H1 (cell line): ENCODE measurements around the gene BCAS2. TPM values are rescaled to one million over a fixed set of nuclear protein-coding genes. Genes with fewer than 3 reads are reported as not detected.

ENCODE experiments used
- CTCF ChIA-PET: fragments of 300-600 bp; sonication (Branson Sonifier 250); formaldehyde crosslinking; loops from one replicate; lab custom pipeline; 2021; ENCODE audit not compliant: partially characterized antibody; lab: Charles Lee
- POLR2A ChIA-PET: fragments of 300-600 bp; sonication (Branson Sonifier 250); formaldehyde crosslinking; loops from one replicate; lab custom pipeline; 2021; ENCODE audit warnings: inconsistent platforms; ENCODE audit not compliant: partially characterized antibody; lab: Charles Lee
- DNase-seq, 2 experiments: peaks; one replicate each; pipeline versions ENCODE4 v3.0.0 to v3.0.0-alpha.2; 2010 to 2022; ENCODE audit warnings: low spot score in 2 of 2, low read depth in 1 of 2, mixed read lengths in 1 of 2
- FAIRE-seq: peaks from 2 replicates; lab custom pipeline; 2011; peaks lifted over from hg19 to GRCh38; lab: Jason Lieb, UNC
- H2AFZ ChIP-seq: 2 replicates; pipeline ENCODE4 v1.8.1; 2012; ENCODE audit warnings: low read length, inconsistent platforms
- H2AK5ac ChIP-seq: 2 replicates; pipeline ENCODE4 v1.6.1; 2013; ENCODE audit warnings: low read depth, low read length
- H2BK120ac ChIP-seq: replicated peaks from 2 replicates; pipeline ENCODE3; 2013; ENCODE audit warnings: low read depth, low read length, inconsistent platforms
- H2BK12ac ChIP-seq: 2 replicates; pipeline ENCODE4 v1.6.1; 2013; ENCODE audit warnings: low read depth, low read length
- H2BK15ac ChIP-seq: 2 replicates; pipeline ENCODE4 v1.6.1; 2013; ENCODE audit warnings: low read length
- H2BK20ac ChIP-seq: 2 replicates; pipeline ENCODE4 v1.6.1; 2013; ENCODE audit warnings: low read length
- H2BK5ac ChIP-seq: 2 replicates; pipeline ENCODE4 v1.6.1; 2013; ENCODE audit warnings: low read depth, low read length
- H3K14ac ChIP-seq: 2 replicates; pipeline ENCODE4 v1.6.1; 2013; ENCODE audit warnings: inconsistent platforms; ENCODE audit not compliant: insufficient read length
- H3K18ac ChIP-seq: 2 replicates; pipeline ENCODE4 v1.6.1; 2013; ENCODE audit warnings: low read length; ENCODE audit errors: extremely low read depth
- H3K23ac ChIP-seq: 2 replicates; pipeline ENCODE4 v1.6.1; 2013; ENCODE audit warnings: inconsistent platforms; ENCODE audit not compliant: insufficient read length
- H3K23me2 ChIP-seq: 2 replicates; pipeline ENCODE4 v1.6.1; 2013; ENCODE audit warnings: low read depth, low read length
- H3K27ac ChIP-seq: 2 replicates; pipeline ENCODE4 v1.6.1; 2011; ENCODE audit warnings: low read depth, low read length, inconsistent platforms
- H3K27me3 ChIP-seq, 4 experiments: replicated peaks in 1 of 4; 1 replicate in 1 of 4; 2 replicates in 3 of 4; pipeline versions ENCODE4 v1.6.1 to v1.8.1; 2011 to 2013; ENCODE audit warnings: low read length in 3 of 4, mild to moderate bottlenecking in 3 of 4, inconsistent platforms in 2 of 4, mixed read lengths in 2 of 4, moderate library complexity in 1 of 4; ENCODE audit not compliant: control insufficient read depth in 3 of 4, insufficient read depth in 3 of 4; ENCODE audit errors: extremely low read depth in 1 of 4
- H3K36me3 ChIP-seq, 4 experiments: 2 replicates each; pipeline versions ENCODE4 v1.6.1 to v1.8.1; 2011 to 2013; ENCODE audit warnings: mild to moderate bottlenecking in 4 of 4, low read length in 3 of 4, moderate library complexity in 2 of 4, control low read depth in 1 of 4, inconsistent platforms in 1 of 4; ENCODE audit not compliant: insufficient read depth in 4 of 4, control insufficient read depth in 2 of 4
- H3K4ac ChIP-seq: replicated peaks from 2 replicates; pipeline ENCODE3; 2013; ENCODE audit warnings: low read length, low read depth, mixed read lengths, inconsistent platforms; ENCODE audit not compliant: insufficient read length
- H3K4me1 ChIP-seq, 4 experiments: replicated peaks in 1 of 4; 1 replicate in 1 of 4; 2 replicates in 3 of 4; pipeline versions ENCODE4 v1.6.1 to v1.8.1; 2011 to 2013; ENCODE audit warnings: low read length in 3 of 4, inconsistent platforms in 2 of 4, mixed read lengths in 1 of 4; ENCODE audit not compliant: insufficient read depth in 4 of 4, control insufficient read depth in 3 of 4
- H3K4me2 ChIP-seq, 2 experiments: 2 replicates each; pipeline versions ENCODE4 v1.6.1 to v1.8.1; 2011 to 2013; ENCODE audit warnings: low read depth in 2 of 2, low read length in 2 of 2, control low read depth in 1 of 2, inconsistent platforms in 1 of 2, mild to moderate bottlenecking in 1 of 2; ENCODE audit not compliant: insufficient read depth in 1 of 2
- H3K4me3 ChIP-seq, 4 experiments: fragments of 200-600, 300-600 bp in 1 of 4; sonication (generic), shearing (Covaris generic), sonication (Bioruptor Twin) in 1 of 4; 2 replicates each; pipeline versions ENCODE4 v1.5.1 to v1.8.1; 2011 to 2016; ENCODE audit warnings: low read length in 4 of 4, low read depth in 3 of 4, control low read depth in 2 of 4, inconsistent platforms in 2 of 4, mild to moderate bottlenecking in 2 of 4, mixed read lengths in 1 of 4, moderate library complexity in 1 of 4; ENCODE audit not compliant: insufficient read depth in 2 of 4; ENCODE audit errors: extremely low read depth in 1 of 4
- H3K56ac ChIP-seq: replicated peaks from 2 replicates; pipeline ENCODE3; 2013; ENCODE audit warnings: low read depth, mild to moderate bottlenecking, mixed read lengths, low read length, inconsistent platforms; ENCODE audit not compliant: insufficient read length
- H3K79me1 ChIP-seq: 2 replicates; pipeline ENCODE4 v1.6.1; 2013; ENCODE audit warnings: low read depth, low read length, control low read depth
- H3K79me2 ChIP-seq, 2 experiments: 2 replicates each; pipeline versions ENCODE4 v1.6.1 to v1.8.1; 2012 to 2013; ENCODE audit warnings: low read length in 2 of 2, mild to moderate bottlenecking in 2 of 2, inconsistent platforms in 1 of 2; ENCODE audit not compliant: insufficient read depth in 2 of 2, control insufficient read depth in 1 of 2
- H3K9ac ChIP-seq, 4 experiments: replicated peaks in 1 of 4; 1 replicate in 1 of 4; 2 replicates in 3 of 4; pipeline versions ENCODE4 v1.6.1 to v1.8.1; 2011 to 2013; ENCODE audit warnings: low read depth in 3 of 4, low read length in 3 of 4, control low read depth in 2 of 4, mild to moderate bottlenecking in 2 of 4, moderate library complexity in 2 of 4, inconsistent platforms in 1 of 4; ENCODE audit errors: extremely low read depth in 1 of 4
- H3K9me3 ChIP-seq, 2 experiments: 2 replicates each; pipeline versions ENCODE4 v1.6.1 to v1.8.1; 2012 to 2013; ENCODE audit warnings: mild to moderate bottlenecking in 2 of 2, moderate library complexity in 2 of 2, control low read depth in 1 of 2, inconsistent platforms in 1 of 2, low read depth in 1 of 2, low read length in 1 of 2, mixed read lengths in 1 of 2; ENCODE audit not compliant: insufficient read depth in 2 of 2
- H4K20me1 ChIP-seq, 2 experiments: replicated peaks in 1 of 2; 2 replicates each; pipeline versions ENCODE3 to v1.8.1; 2011 to 2013; ENCODE audit warnings: inconsistent platforms in 2 of 2, low read length in 2 of 2, mild to moderate bottlenecking in 1 of 2; ENCODE audit not compliant: insufficient read depth in 2 of 2, control insufficient read depth in 1 of 2
- H4K5ac ChIP-seq: 2 replicates; pipeline ENCODE4 v1.6.1; 2013; ENCODE audit warnings: low read length, low read depth, mixed read lengths, inconsistent platforms; ENCODE audit not compliant: insufficient read length
- H4K8ac ChIP-seq: 2 replicates; pipeline ENCODE4 v1.8.0; 2013; ENCODE audit warnings: mild to moderate bottlenecking, moderate library complexity, low read length, inconsistent platforms; ENCODE audit not compliant: insufficient read depth; ENCODE audit errors: extremely low read depth
- H4K91ac ChIP-seq: replicated peaks from 2 replicates; pipeline ENCODE3; 2013; ENCODE audit warnings: low read length, mixed read lengths, inconsistent platforms; ENCODE audit not compliant: insufficient read length
- BRCA1 ChIP-seq: IDR thresholded peaks from 2 replicates; pipeline ENCODE4 v1.6.1; 2012; ENCODE audit warnings: low read depth, low read length, improper control_type of control experiment
- CBX5 ChIP-seq: fragments of 300-800, 300-1000 bp; sonication (generic); IDR thresholded peaks from 2 replicates; pipeline ENCODE4 v1.7.1; 2016; ENCODE audit warnings: antibody characterized with exemption, low read length, low read depth
- CHD1 ChIP-seq: IDR thresholded peaks from 2 replicates; pipeline ENCODE4 v1.6.1; 2012; ENCODE audit warnings: low read depth, low read length, improper control_type of control experiment
- CHD2 ChIP-seq: IDR thresholded peaks from 2 replicates; pipeline ENCODE4 v1.6.1; 2012; ENCODE audit warnings: low read length, improper control_type of control experiment
- CREB1 ChIP-seq: IDR thresholded peaks from 2 replicates; pipeline ENCODE4 v1.6.1; 2012; ENCODE audit warnings: inconsistent platforms
- CTCF ChIP-seq, 3 experiments: IDR thresholded peaks; 1 replicate in 2 of 3; 2 replicates in 1 of 3; pipeline versions ENCODE4 v1.5.1 to v1.6.1; 2011; ENCODE audit warnings: low read length in 3 of 3, mild to moderate bottlenecking in 3 of 3, inconsistent platforms in 2 of 3, low read depth in 1 of 3, moderate library complexity in 1 of 3; ENCODE audit not compliant: insufficient read depth in 1 of 3; ENCODE audit errors: control extremely low read depth in 1 of 3
- KDM1A ChIP-seq: fragments of 200-600, 300-600 bp; sonication (generic); IDR thresholded peaks from 2 replicates; pipeline ENCODE4 v1.7.1; 2016; ENCODE audit warnings: mild to moderate bottlenecking, low read length, borderline replicate concordance
- KDM4A ChIP-seq: IDR thresholded peaks from one replicate; pipeline ENCODE4 v1.7.1; 2012; ENCODE audit warnings: low read depth, mild to moderate bottlenecking, moderate library complexity, low read length, inconsistent platforms; ENCODE audit not compliant: severe bottlenecking
- PHF8 ChIP-seq: fragments of 200-600 bp; sonication (generic); conservative IDR thresholded peaks from 2 replicates; pipeline ENCODE4 v1.7.1; 2012; ENCODE audit warnings: low read depth, mild to moderate bottlenecking, inconsistent platforms, low read length, moderate library complexity
- POLR2AphosphoS5 ChIP-seq: IDR thresholded peaks from 2 replicates; pipeline ENCODE4 v1.6.1; 2011; ENCODE audit warnings: low read depth, low read length
- RBBP5 ChIP-seq: IDR thresholded peaks from 2 replicates; pipeline ENCODE4 v1.7.1; 2012; ENCODE audit warnings: low read depth, mild to moderate bottlenecking, inconsistent platforms, low read length, moderate library complexity, borderline replicate concordance
- SIRT6 ChIP-seq: IDR thresholded peaks from one replicate; pipeline ENCODE4 v1.7.1; 2012; ENCODE audit warnings: low read length, inconsistent platforms
- SP4 ChIP-seq: IDR thresholded peaks from 2 replicates; pipeline ENCODE4 v1.6.1; 2012; ENCODE audit warnings: low read length, inconsistent platforms
- SRF ChIP-seq: IDR thresholded peaks from 2 replicates; pipeline ENCODE4 v1.6.1; 2011; ENCODE audit warnings: mild to moderate bottlenecking, low read depth, low read length, moderate library complexity
- WGBS, 2 experiments: shearing (Covaris generic) in 1 of 2; methylation state at CpG; one replicate each; pipeline versions ENCODE4 v1.1.6 to v1.1.7; 2013 to 2015; ENCODE audit warnings: low lambda C conversion rate in 2 of 2, mixed read lengths in 2 of 2, inconsistent platforms in 1 of 2, low coverage in 1 of 2, missing lambda C conversion rate in 1 of 2; ENCODE audit not compliant: insufficient replicate concordance in 2 of 2, insufficient coverage in 1 of 2, insufficient read length in 1 of 2; ENCODE audit errors: extremely low coverage in 1 of 2, missing lambda C conversion rate in 1 of 2; 5-methylcytosine and 5-hydroxymethylcytosine counted together
- polyA plus RNA-seq, 7 experiments: library from polyadenylated mRNA; depleted of rRNA in 3 of 7; stranded (reverse) in 5 of 7; unstranded in 2 of 7; fragments of >200 nt in 5 of 7; fragments of 200-250 nt in 2 of 7; gene quantifications; 1 replicate in 5 of 7; 2 replicates in 1 of 7; 4 replicates in 1 of 7; pipeline versions ENCODE4 v1.2.1 to v1.2.3, GENCODE V29; 2011 to 2013; ENCODE audit warnings: missing spikeins in 2 of 7, mixed read lengths in 2 of 7
- total RNA-seq: library from RNA; stranded (reverse); fragmentation: NEBNext Ultra II Directional; extraction: Animal tissue kit (Norgen Biotek cat#: 25700); gene quantifications from 2 replicates; pipeline ENCODE4 v1.2.1, GENCODE V29; 2021

BCAS2 gene
- total and polyA plus RNA-seq, 2 of the 8 experiments (the other 6 are each of a cell fraction or from before 2014, with no cell fraction given): 18.0 to 52.2 TPM

GRCh38 chr1:114522264-114522575, 59.2 kb downstream of the BCAS2 start:
- POLR2A ChIA-PET: no interaction called here
- Histone ChIP-seq H3K23ac (no peak overlapping the region), H2AFZ (no peak overlapping the region), H3K14ac (no peak overlapping the region), H3K27me3 (no peaks in the 10 kb centered on the region), H2BK15ac (no peak overlapping the region), H2AK5ac (no peak overlapping the region), H2BK120ac (no peak overlapping the region), H3K9me3 (no peaks in the 10 kb centered on the region), H3K4me2 (no peak overlapping the region), H3K4me3 (no peak overlapping the region), H3K18ac (no peak overlapping the region), H4K5ac (no peak overlapping the region), H4K8ac (no peak overlapping the region), H3K56ac (no peak overlapping the region), H3K36me3 (no peaks in the 10 kb centered on the region), H2BK20ac (no peak overlapping the region), H3K4ac (no peak overlapping the region), H3K23me2 (no peaks in the 10 kb centered on the region), H3K9ac (no peak overlapping the region), H2BK12ac (no peak overlapping the region), H3K27ac (no peak overlapping the region), H2BK5ac (no peak overlapping the region), H3K79me1 (no peaks in the 10 kb centered on the region), H4K20me1 (no peaks in the 10 kb centered on the region), H4K91ac (no peak overlapping the region), H3K79me2 (no peaks in the 10 kb centered on the region), H3K4me1 (no peaks in the 10 kb centered on the region)
- DNase-seq: no peak
- WGBS, 2 experiments: 96% methylated on average over 2 of the region's 2 CpGs; no CpG with 5 or more reads in 1 of the 2 experiments
- no peak for FAIRE-seq
- CTCF ChIA-PET: no interaction called here
- TF ChIP-seq CREB1: no peak
- no peak for TF ChIP-seq RBBP5
- no peak for TF ChIP-seq CHD2
- TF ChIP-seq CHD1: no peak
- TF ChIP-seq SIRT6: no peak
- no peak for TF ChIP-seq SP4
- no peak for TF ChIP-seq KDM4A
- TF ChIP-seq PHF8: no peak
- TF ChIP-seq KDM1A: no peak
- no peak for TF ChIP-seq CTCF (IDR thresholded peaks at IDR 0.05; ENCODE audit: control extremely low read depth in 1 of 3, insufficient read depth in 1 of 3, low read depth in 1 of 3, low read length in 3 of 3)
- no peak for TF ChIP-seq BRCA1
- TF ChIP-seq SRF: no peak
- TF ChIP-seq CBX5: no peak
- TF ChIP-seq POLR2AphosphoS5: no peak
